ENCODE results near the gene ESM1. TPM values are rescaled to one million over a fixed set of nuclear protein-coding genes. Genes with fewer than 3 reads are reported as not detected.

ESM1 gene
- total and polyA plus RNA-seq, 2 experiments from 2014 or later = 1.5 to 2.2 TPM

GRCh38 chr5:55030676-55031369, 45.4 kb upstream of the ESM1 start:
- H3K4me3 ChIP-seq = no peak overlapping the region
- H3K27me3 ChIP-seq = no peaks in the 10 kb centered on the region
- H3K9me2 ChIP-seq (replicated peaks; ENCODE audit: insufficient read depth) = no peaks in the 10 kb centered on the region
- H3K4me2 ChIP-seq = no peak overlapping the region
- 69% methylated on average over 10 of the region's 10 CpGs for WGBS (ENCODE audit: low lambda C conversion rate, missing lambda C conversion rate)
- no peaks in the 10 kb centered on the region for H3K4me1 ChIP-seq (ENCODE audit: insufficient read depth)
- no peak overlapping the region for H3K27ac ChIP-seq
- TF ChIP-seq CTCF (IDR thresholded peaks at IDR 0.05; ENCODE audit: poor library complexity) = no peak
- no peak for TF ChIP-seq EZH2phosphoT487 (IDR thresholded peaks at IDR 0.05; ENCODE audit: low read depth, severe bottlenecking, unreplicated experiment)
- no peak for TF ChIP-seq EZH2 (IDR thresholded peaks at IDR 0.05; ENCODE audit: borderline replicate concordance)
- no peak overlapping the region for H2AFZ ChIP-seq
- DNase-seq (ENCODE audit: low spot score) = no peak
- H3K79me2 ChIP-seq = no peaks in the 10 kb centered on the region
- H4K20me1 ChIP-seq (ENCODE audit: insufficient read depth, poor library complexity, severe bottlenecking) = no peaks in the 10 kb centered on the region
- H3K36me3 ChIP-seq (replicated peaks; ENCODE audit: insufficient read depth, low read depth) = no peaks in the 10 kb centered on the region
- no peaks in the 10 kb centered on the region for H3K9me3 ChIP-seq (ENCODE audit: low read depth)

- Histone ChIP-seq H3K4me1 (ENCODE audit: insufficient read depth) (no peaks in the 10 kb centered on the region), H3K27me3 (no peaks in the 10 kb centered on the region), H4K20me1 (ENCODE audit: insufficient read depth, poor library complexity, severe bottlenecking) (no peaks in the 10 kb centered on the region), H3K27ac (no peak overlapping the region), H3K9me3 (ENCODE audit: low read depth) (no peaks in the 10 kb centered on the region), H3K79me2 (no peaks in the 10 kb centered on the region), H3K36me3 (replicated peaks; ENCODE audit: insufficient read depth, low read depth) (no peaks in the 10 kb centered on the region), H3K4me2 (no peak overlapping the region), H3K4me3 (no peak overlapping the region), H3K9me2 (replicated peaks; ENCODE audit: insufficient read depth) (no peaks in the 10 kb centered on the region), H2AFZ (no peak overlapping the region)
- TF ChIP-seq EZH2 (IDR thresholded peaks at IDR 0.05; ENCODE audit: borderline replicate concordance) = no peak
- no peak for TF ChIP-seq CTCF (IDR thresholded peaks at IDR 0.05; ENCODE audit: poor library complexity)
- TF ChIP-seq EZH2phosphoT487 (IDR thresholded peaks at IDR 0.05; ENCODE audit: low read depth, severe bottlenecking, unreplicated experiment) = no peak
- 64% methylated on average over 2 of the region's 2 CpGs for WGBS (ENCODE audit: low lambda C conversion rate, missing lambda C conversion rate)
- DNase-seq (ENCODE audit: low spot score) = no peak
These were observed 44.8 kb upstream of the ESM1 start for GRCh38 chr5:55030220-55030619.

GRCh38 chr5:55027595-55027994, 42.2 kb upstream of the ESM1 start:
- Histone ChIP-seq H2AFZ (no peak overlapping the region), H3K9me3 (ENCODE audit: low read depth) (no peaks in the 10 kb centered on the region), H3K4me3 (no peak overlapping the region), H3K79me2 (no peaks in the 10 kb centered on the region), H3K36me3 (replicated peaks; ENCODE audit: insufficient read depth, low read depth) (no peaks in the 10 kb centered on the region), H3K4me1 (ENCODE audit: insufficient read depth) (no peaks in the 10 kb centered on the region), H3K27me3 (no peaks in the 10 kb centered on the region), H3K4me2 (no peak overlapping the region), H4K20me1 (ENCODE audit: insufficient read depth, poor library complexity, severe bottlenecking) (no peaks in the 10 kb centered on the region), H3K9me2 (replicated peaks; ENCODE audit: insufficient read depth) (no peaks in the 10 kb centered on the region), H3K27ac (no peak overlapping the region)
- DNase-seq (ENCODE audit: low spot score) = no peak
- TF ChIP-seq CTCF (IDR thresholded peaks at IDR 0.05; ENCODE audit: poor library complexity) (no peak), EZH2phosphoT487 (IDR thresholded peaks at IDR 0.05; ENCODE audit: low read depth, severe bottlenecking, unreplicated experiment) (no peak), EZH2 (IDR thresholded peaks at IDR 0.05; ENCODE audit: borderline replicate concordance) (no peak)
- WGBS (ENCODE audit: low lambda C conversion rate, missing lambda C conversion rate) = 93% methylated on average over 3 of the region's 3 CpGs
